ENCODE data around the gene RNF151. TPM values are rescaled to one million over a fixed set of nuclear protein-coding genes. Genes with fewer than 3 reads are reported as not detected.

RNF151 gene
- total RNA-seq, 1 experiment from 2014 or later, result 0.28 TPM

DNA sequence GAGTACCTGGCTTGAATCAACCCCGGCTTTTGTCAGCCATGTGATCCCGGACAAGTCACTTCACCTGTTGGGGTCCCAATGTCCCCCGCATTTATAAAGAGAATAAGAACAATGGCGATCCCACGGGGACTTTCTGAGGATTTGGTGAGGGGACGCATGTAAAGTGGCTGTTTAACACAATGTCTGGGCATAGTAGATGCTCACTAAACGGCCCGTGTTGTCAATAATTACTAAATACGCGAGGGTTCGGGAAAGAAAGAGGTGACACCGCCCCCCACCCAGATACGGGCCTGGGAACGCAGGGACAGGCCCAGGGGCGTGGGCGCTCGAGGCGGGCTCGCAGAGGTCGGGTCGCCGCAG lies 24.9 kb downstream of the RNF151 start:
- no CpG with 5 or more reads among the region's 22 CpGs for WGBS (ENCODE audit: extremely low coverage, insufficient read length, low lambda C conversion rate)
- peaks cover 0 to 6% (median 5%) of the 10 kb centered on the region in 3 experiments; a peak in 6 of 7 replicates for H3K36me3 Mint-ChIP-seq (ENCODE audit: insufficient read depth in 1 of 3, low read depth in 3 of 3)

More for the DNA sequence above, 24.9 kb downstream of the RNF151 start:
- Histone ChIP-seq H3T11ph (ENCODE audit: low read length) (no peak overlapping the region), H3K14ac (ENCODE audit: insufficient read depth, low read length) (0 out of 2 replicates have a peak overlapping the region, but pooled peaks have one; percentile 50), H2BK120ac (ENCODE audit: low read depth, low read length, poor library complexity, severe bottlenecking) (no peak overlapping the region), H3K9ac (ENCODE audit: extremely low read depth, insufficient read length, low read length) (no peak overlapping the region), H2BK5ac (ENCODE audit: insufficient read length, low read length) (no peak overlapping the region), H3K27me3 (ENCODE audit: insufficient read depth, low read length) (peaks cover 15% of the 10 kb centered on the region; the same call in 1 of the 2 replicates), H2AK5ac (ENCODE audit: insufficient read length, low read length) (no peak overlapping the region), H3K9me3 (ENCODE audit: control insufficient read depth, low read depth, low read length) (no peaks in the 10 kb centered on the region), H3K27ac (ENCODE audit: insufficient read length, low read depth, low read length) (no peak overlapping the region), H4K91ac (ENCODE audit: insufficient read length, low read depth, low read length) (no peak overlapping the region), H3K18ac (ENCODE audit: insufficient read length, low read depth, low read length) (peak overlapping the region; percentile 58), H3K79me1 (ENCODE audit: insufficient read depth, low read depth, low read length, poor library complexity, severe bottlenecking) (no peaks in the 10 kb centered on the region), H3K23ac (ENCODE audit: insufficient read length, low read depth, low read length) (no peak overlapping the region), H2AFZ (ENCODE audit: low read length) (no peak overlapping the region), H2BK15ac (ENCODE audit: low read depth, low read length) (no peak overlapping the region; the same call in 1 of the 2 replicates), H3K79me2 (ENCODE audit: insufficient read depth, low read length) (no peaks in the 10 kb centered on the region), H4K20me1 (ENCODE audit: control insufficient read depth, insufficient read depth, insufficient read length) (no peaks in the 10 kb centered on the region), H3K4ac (ENCODE audit: low read depth, low read length) (no peak overlapping the region), H3K56ac (ENCODE audit: insufficient read length, low read depth, low read length) (no peak overlapping the region), H4K8ac (replicated peaks; ENCODE audit: insufficient read length, low read depth, low read length) (no peak overlapping the region), H4K5ac (ENCODE audit: insufficient read length, low read depth, low read length) (no peak overlapping the region), H3K4me2 (ENCODE audit: insufficient read depth, insufficient read length, low read length) (peak overlapping the region; percentile 53), H3K4me1 (ENCODE audit: insufficient read depth, low read length) (no peaks in the 10 kb centered on the region; the same call in 1 of the 2 replicates), H2BK12ac (ENCODE audit: insufficient read length, low read depth, low read length) (no peak overlapping the region), H2BK20ac (ENCODE audit: low read depth, low read length, poor library complexity, severe bottlenecking) (no peak overlapping the region), H3K23me2 (ENCODE audit: insufficient read length, low read depth, low read length, poor library complexity, severe bottlenecking) (peaks cover 18% of the 10 kb centered on the region)
- H3K27ac Mint-ChIP-seq, result no peak overlapping the region
- H3K4me1 Mint-ChIP-seq, result peaks cover 16 to 20% of the 10 kb centered on the region in 2 experiments
- DNase-seq, result no peak
- H3K4me3 Mint-ChIP-seq, result peak overlapping the region; percentile 66 to 84
- TF ChIP-seq, protein P1, sequence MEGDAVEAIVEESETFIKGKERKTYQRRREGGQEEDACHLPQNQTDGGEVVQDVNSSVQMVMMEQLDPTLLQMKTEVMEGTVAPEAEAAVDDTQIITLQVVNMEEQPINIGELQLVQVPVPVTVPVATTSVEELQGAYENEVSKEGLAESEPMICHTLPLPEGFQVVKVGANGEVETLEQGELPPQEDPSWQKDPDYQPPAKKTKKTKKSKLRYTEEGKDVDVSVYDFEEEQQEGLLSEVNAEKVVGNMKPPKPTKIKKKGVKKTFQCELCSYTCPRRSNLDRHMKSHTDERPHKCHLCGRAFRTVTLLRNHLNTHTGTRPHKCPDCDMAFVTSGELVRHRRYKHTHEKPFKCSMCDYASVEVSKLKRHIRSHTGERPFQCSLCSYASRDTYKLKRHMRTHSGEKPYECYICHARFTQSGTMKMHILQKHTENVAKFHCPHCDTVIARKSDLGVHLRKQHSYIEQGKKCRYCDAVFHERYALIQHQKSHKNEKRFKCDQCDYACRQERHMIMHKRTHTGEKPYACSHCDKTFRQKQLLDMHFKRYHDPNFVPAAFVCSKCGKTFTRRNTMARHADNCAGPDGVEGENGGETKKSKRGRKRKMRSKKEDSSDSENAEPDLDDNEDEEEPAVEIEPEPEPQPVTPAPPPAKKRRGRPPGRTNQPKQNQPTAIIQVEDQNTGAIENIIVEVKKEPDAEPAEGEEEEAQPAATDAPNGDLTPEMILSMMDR (conservative IDR thresholded peaks at IDR 0.05), result no peak
- H3K27me3 Mint-ChIP-seq (ENCODE audit: low read depth), result peaks cover 42% of the 10 kb centered on the region
- no peaks in the 10 kb centered on the region; a peak in 1 of 5 replicates for H3K9me3 Mint-ChIP-seq

All from H9 (cell line).